Measurements from ENCODE around the gene POLR2L. TPM values are rescaled to one million over a fixed set of nuclear protein-coding genes. Genes with fewer than 3 reads are reported as not detected.

POLR2L gene
- total and polyA plus RNA-seq, 2 of the 13 experiments (the other 11 are each of a cell fraction or from before 2014, with no cell fraction given) = 104 to 114 TPM

- TF ChIP-seq, protein P1, sequence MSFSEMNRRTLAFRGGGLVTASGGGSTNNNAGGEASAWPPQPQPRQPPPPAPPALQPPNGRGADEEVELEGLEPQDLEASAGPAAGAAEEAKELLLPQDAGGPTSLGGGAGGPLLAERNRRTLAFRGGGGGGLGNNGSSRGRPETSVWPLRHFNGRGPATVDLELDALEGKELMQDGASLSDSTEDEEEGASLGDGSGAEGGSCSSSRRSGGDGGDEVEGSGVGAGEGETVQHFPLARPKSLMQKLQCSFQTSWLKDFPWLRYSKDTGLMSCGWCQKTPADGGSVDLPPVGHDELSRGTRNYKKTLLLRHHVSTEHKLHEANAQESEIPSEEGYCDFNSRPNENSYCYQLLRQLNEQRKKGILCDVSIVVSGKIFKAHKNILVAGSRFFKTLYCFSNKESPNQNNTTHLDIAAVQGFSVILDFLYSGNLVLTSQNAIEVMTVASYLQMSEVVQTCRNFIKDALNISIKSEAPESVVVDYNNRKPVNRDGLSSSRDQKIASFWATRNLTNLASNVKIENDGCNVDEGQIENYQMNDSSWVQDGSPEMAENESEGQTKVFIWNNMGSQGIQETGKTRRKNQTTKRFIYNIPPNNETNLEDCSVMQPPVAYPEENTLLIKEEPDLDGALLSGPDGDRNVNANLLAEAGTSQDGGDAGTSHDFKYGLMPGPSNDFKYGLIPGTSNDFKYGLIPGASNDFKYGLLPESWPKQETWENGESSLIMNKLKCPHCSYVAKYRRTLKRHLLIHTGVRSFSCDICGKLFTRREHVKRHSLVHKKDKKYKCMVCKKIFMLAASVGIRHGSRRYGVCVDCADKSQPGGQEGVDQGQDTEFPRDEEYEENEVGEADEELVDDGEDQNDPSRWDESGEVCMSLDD (CRISPR knock-in tag; IDR thresholded peaks at IDR 0.05; ENCODE audit: borderline replicate concordance) = no peak
- TF ChIP-seq HCFC1 (IDR thresholded peaks at IDR 0.05; ENCODE audit: low read depth, low read length) = no peak
- no peak for TF ChIP-seq PITX1 (CRISPR knock-in tag; IDR thresholded peaks at IDR 0.05)
- TF ChIP-seq RXRA (CRISPR knock-in tag; IDR thresholded peaks at IDR 0.05) = no peak
- TF ChIP-seq KLF13 (CRISPR knock-in tag; IDR thresholded peaks at IDR 0.05) = no peak
- no peak for TF ChIP-seq KMT2B (CRISPR knock-in tag; IDR thresholded peaks at IDR 0.05)
- no peak for TF ChIP-seq TFDP2 (CRISPR knock-in tag; IDR thresholded peaks at IDR 0.05)
- TF ChIP-seq ZNF503 (CRISPR knock-in tag; IDR thresholded peaks at IDR 0.05) = no peak
Measured at GRCh38 chr11:877565-877964, 35.2 kb upstream of the POLR2L start (continued).

DNA sequence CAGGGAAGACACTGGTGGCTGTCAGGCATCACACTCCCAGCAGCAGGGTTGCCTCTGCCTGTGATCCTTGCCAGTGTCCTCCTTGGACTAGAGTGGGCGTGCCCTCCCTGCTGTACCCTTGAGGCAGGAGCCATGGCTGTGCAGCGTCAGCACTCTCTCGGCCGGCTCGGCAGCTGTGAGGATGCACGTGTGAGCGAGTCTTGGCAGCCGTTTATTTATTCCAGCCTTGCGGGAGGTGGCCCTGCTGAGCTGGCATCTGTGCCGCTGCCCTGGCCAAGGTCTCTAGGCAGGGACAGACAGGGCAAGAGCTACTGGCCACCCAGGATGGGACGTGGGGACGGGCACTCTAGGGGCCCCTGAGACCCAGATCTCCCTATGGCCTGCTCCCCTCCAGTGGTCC, 34.2 kb upstream of the POLR2L start:
- Histone ChIP-seq H3K4me3 (replicated peaks in 1 of 3; ENCODE audit: insufficient read depth in 1 of 3, low read depth in 2 of 3, low read length in 3 of 3) (no peak overlapping the region), H3K27me3 (ENCODE audit: control insufficient read depth in 1 of 2, insufficient read depth in 2 of 2, low read length in 2 of 2) (no peaks in the 10 kb centered on the region), H3K36me3 (replicated peaks in 1 of 2; ENCODE audit: control insufficient read depth in 1 of 2, insufficient read depth in 2 of 2, low read length in 2 of 2) (peaks cover 7 to 11% of the 10 kb centered on the region in 2 experiments; a peak in 3 of 5 replicates), H3K79me2 (ENCODE audit: insufficient read depth, low read length) (no peaks in the 10 kb centered on the region), H2AFZ (ENCODE audit: low read length) (no peak overlapping the region), H3K9me3 (ENCODE audit: low read length) (no peaks in the 10 kb centered on the region), H3K4me2 (ENCODE audit: low read depth, low read length) (no peak overlapping the region), H3K4me1 (ENCODE audit: insufficient read depth, low read length) (no peaks in the 10 kb centered on the region), H3K9ac (ENCODE audit: insufficient read depth, low read depth, low read length) (no peak overlapping the region), H4K20me1 (ENCODE audit: insufficient read depth, low read length) (no peaks in the 10 kb centered on the region), H3K27ac (ENCODE audit: extremely low read length, insufficient read depth, low read length) (no peak overlapping the region)
- intact Hi-C loops (cut with micrococcal nuclease; ENCODE audit: unreplicated experiment) (no loop called here), in situ Hi-C loops (cut with HindIII; ENCODE audit: extremely low pct_ligation_motif_present, low pct_unique_long_range_greater_than_20kb) (no loop called here)
- WGBS (ENCODE audit: low lambda C conversion rate) = 100% methylated on average over 5 of the region's 12 CpGs
- FAIRE-seq (no peak), ATAC-seq (no peak), DNase-seq (ENCODE audit: low spot score) (no peak)
- ChIA-PET POLR2A (no interaction called here), CTCF (ENCODE audit: low intra/inter-chr PET ratio, low total read pairs) (no interaction called here)
- no TSS peak for BruUV-seq (replicated peaks)
- TF ChIP-seq ZNF143 (CRISPR knock-in tag; IDR thresholded peaks at IDR 0.05) = no peak
- no peak for TF ChIP-seq MAZ (IDR thresholded peaks at IDR 0.05; ENCODE audit: borderline replicate concordance, low read depth, low read length)
- no peak for TF ChIP-seq MAZ (CRISPR knock-in tag; IDR thresholded peaks at IDR 0.05; ENCODE audit: low read depth)
- TF ChIP-seq, protein P2, sequence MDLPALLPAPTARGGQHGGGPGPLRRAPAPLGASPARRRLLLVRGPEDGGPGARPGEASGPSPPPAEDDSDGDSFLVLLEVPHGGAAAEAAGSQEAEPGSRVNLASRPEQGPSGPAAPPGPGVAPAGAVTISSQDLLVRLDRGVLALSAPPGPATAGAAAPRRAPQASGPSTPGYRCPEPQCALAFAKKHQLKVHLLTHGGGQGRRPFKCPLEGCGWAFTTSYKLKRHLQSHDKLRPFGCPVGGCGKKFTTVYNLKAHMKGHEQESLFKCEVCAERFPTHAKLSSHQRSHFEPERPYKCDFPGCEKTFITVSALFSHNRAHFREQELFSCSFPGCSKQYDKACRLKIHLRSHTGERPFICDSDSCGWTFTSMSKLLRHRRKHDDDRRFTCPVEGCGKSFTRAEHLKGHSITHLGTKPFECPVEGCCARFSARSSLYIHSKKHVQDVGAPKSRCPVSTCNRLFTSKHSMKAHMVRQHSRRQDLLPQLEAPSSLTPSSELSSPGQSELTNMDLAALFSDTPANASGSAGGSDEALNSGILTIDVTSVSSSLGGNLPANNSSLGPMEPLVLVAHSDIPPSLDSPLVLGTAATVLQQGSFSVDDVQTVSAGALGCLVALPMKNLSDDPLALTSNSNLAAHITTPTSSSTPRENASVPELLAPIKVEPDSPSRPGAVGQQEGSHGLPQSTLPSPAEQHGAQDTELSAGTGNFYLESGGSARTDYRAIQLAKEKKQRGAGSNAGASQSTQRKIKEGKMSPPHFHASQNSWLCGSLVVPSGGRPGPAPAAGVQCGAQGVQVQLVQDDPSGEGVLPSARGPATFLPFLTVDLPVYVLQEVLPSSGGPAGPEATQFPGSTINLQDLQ (CRISPR knock-in tag; IDR thresholded peaks at IDR 0.05) = no peak
- TF ChIP-seq ZNF253 (CRISPR knock-in tag; IDR thresholded peaks at IDR 0.05; ENCODE audit: borderline replicate concordance) = no peak
- TF ChIP-seq PAWR (CRISPR knock-in tag; IDR thresholded peaks at IDR 0.05; ENCODE audit: borderline replicate concordance) = no peak
